NCI-H1930 (cell line): ENCODE results near the gene NDRG3.

Experiments used
- DNase-seq, 2 experiments: peaks; one replicate each; lab custom pipeline; 2025; lab: John Stamatoyannopoulos, UW

Gene NDRG3

GRCh38 chr20:36606158-36607066 lies 139.5 kb downstream of the NDRG3 start:
- no peak for DNase-seq

- DNase-seq = peak; percentile 99
These were observed 140.3 kb downstream of the NDRG3 start, which contains the start of gene RAB5IF for GRCh38 chr20:36605399-36606157. RAB5IF (plus strand) TSS chr20:36605779; CDS start chr20:36605952, 173 bp downstream.

GRCh38 chr20:36604952-36605398 lies 140.9 kb downstream of the NDRG3 start:
- DNase-seq = peak in 1 of 2 experiments; percentile 64
